ENCODE measurements around the gene RNF123.

The RNF123 gene

GRCh38 chr3:49750056-49750455 is 60.7 kb downstream of the RNF123 start:
- no peak for DNase-seq (ENCODE audit: low read depth)
- H3K4me3 ChIP-seq (ENCODE audit: low read depth, low read length) = no peak overlapping the region
- TF ChIP-seq, protein P1, sequence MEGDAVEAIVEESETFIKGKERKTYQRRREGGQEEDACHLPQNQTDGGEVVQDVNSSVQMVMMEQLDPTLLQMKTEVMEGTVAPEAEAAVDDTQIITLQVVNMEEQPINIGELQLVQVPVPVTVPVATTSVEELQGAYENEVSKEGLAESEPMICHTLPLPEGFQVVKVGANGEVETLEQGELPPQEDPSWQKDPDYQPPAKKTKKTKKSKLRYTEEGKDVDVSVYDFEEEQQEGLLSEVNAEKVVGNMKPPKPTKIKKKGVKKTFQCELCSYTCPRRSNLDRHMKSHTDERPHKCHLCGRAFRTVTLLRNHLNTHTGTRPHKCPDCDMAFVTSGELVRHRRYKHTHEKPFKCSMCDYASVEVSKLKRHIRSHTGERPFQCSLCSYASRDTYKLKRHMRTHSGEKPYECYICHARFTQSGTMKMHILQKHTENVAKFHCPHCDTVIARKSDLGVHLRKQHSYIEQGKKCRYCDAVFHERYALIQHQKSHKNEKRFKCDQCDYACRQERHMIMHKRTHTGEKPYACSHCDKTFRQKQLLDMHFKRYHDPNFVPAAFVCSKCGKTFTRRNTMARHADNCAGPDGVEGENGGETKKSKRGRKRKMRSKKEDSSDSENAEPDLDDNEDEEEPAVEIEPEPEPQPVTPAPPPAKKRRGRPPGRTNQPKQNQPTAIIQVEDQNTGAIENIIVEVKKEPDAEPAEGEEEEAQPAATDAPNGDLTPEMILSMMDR (conservative IDR thresholded peaks at IDR 0.05; ENCODE audit: low read depth, low read length) = no peak

GRCh38 chr3:49751501-49751900 is 62.1 kb downstream of the RNF123 start:
- DNase-seq (ENCODE audit: low read depth) = no peak
- TF ChIP-seq, protein P1 (conservative IDR thresholded peaks at IDR 0.05; ENCODE audit: low read depth, low read length) = no peak
- H3K4me3 ChIP-seq (ENCODE audit: low read depth, low read length) = no peak overlapping the region

DNA sequence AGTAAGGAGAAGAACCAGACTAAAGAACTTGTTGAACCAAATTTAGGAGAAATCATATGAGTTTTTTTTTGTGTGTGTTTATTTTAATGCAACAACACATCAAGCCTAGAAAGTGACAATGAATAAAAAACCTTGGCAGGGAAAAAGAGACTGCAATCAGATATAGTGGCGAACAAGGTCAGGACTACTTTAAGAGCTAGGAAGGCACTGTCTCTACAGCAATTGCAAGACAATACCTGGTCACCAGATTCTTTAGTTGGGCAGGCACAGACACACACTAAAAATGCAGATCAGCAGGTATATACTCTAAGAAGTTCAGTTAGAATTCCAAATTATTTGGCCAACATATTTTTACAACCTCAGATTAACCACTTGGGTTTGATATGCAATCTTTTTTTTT is 65.2 kb downstream of the RNF123 start:
- no peak overlapping the region for H3K4me3 ChIP-seq (ENCODE audit: low read depth, low read length)
- no peak for DNase-seq (ENCODE audit: low read depth)
- TF ChIP-seq, protein P1 (conservative IDR thresholded peaks at IDR 0.05; ENCODE audit: low read depth, low read length) = no peak

DNA sequence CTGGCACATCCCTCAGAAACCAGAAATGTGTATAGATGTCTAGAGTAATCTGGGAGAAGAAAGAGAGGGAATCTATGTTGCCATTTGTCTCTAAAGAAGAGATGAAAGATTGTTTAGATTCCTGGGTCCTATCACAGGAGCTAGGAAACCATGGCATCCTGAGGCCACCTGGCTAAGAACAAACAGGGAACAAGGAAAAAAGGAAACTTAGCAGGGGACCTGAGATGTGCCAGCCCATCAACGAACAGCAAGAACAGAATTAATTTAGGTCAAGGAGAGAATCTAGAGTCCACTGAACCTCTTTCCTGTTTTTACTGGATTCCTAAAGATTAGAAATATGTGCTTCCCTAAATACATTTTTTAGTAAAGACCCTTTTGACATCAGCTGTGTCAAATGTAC is 66.7 kb downstream of the RNF123 start:
- H3K4me3 ChIP-seq (ENCODE audit: low read depth, low read length) = no peak overlapping the region
- DNase-seq (ENCODE audit: low read depth) = no peak
- TF ChIP-seq, protein P1 (conservative IDR thresholded peaks at IDR 0.05; ENCODE audit: low read depth, low read length) = no peak

- no peak for DNase-seq (ENCODE audit: low read depth)
- no peak overlapping the region for H3K4me3 ChIP-seq (ENCODE audit: low read depth, low read length)
- TF ChIP-seq, protein P1 (conservative IDR thresholded peaks at IDR 0.05; ENCODE audit: low read depth, low read length) = no peak
These were observed 67.8 kb downstream of the RNF123 start for GRCh38 chr3:49757197-49757596.

GRCh38 chr3:49759226-49759625 is 69.9 kb downstream of the RNF123 start:
- no peak for DNase-seq (ENCODE audit: low read depth)
- TF ChIP-seq, protein P1 (conservative IDR thresholded peaks at IDR 0.05; ENCODE audit: low read depth, low read length) = no peak
- no peak overlapping the region for H3K4me3 ChIP-seq (ENCODE audit: low read depth, low read length)

DNA sequence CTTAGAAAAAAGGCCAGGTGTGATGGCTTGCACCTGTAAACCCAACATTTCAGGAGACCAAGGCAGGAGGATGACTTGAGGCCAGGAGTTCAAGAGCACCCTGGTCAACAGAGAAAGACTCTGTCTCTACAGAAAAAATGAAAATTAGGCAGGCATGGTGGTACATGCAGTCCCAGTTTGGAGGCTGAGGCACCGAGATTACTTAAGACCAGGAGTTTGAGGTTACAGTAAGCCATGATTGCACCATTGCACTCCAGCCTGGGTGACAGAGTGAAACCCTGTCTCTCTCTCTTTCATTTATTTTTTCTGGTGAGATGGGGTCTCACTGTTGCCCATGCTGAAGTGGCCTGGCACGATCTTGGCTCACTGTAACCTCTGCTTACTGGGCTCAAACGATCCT is 72.3 kb downstream of the RNF123 start:
- DNase-seq (ENCODE audit: low read depth) = no peak
- no peak overlapping the region for H3K4me3 ChIP-seq (ENCODE audit: low read depth, low read length)
- TF ChIP-seq, protein P1 (conservative IDR thresholded peaks at IDR 0.05; ENCODE audit: low read depth, low read length) = no peak
